Caco-2 (cell line): ENCODE measurements around the gene PMF1. TPM values are rescaled to one million over a fixed set of nuclear protein-coding genes. Genes with fewer than 3 reads are reported as not detected.

Experiments
- BruUV-seq: library from RNA; stranded (reverse); fragments of 400-500 nt; replicated peaks from 2 replicates; lab custom pipeline; 2021; lab: Mats Ljungman, UMichigan
- CTCF ChIA-PET: fragments of 300-600 bp; sonication (Branson Sonifier 250); formaldehyde crosslinking; loops from one replicate; lab custom pipeline; 2022; ENCODE audit warnings: antibody characterized with exemption; lab: Charles Lee
- POLR2A ChIA-PET: fragments of 300-600 bp; sonication (Branson Sonifier 250); formaldehyde crosslinking; loops from one replicate; lab custom pipeline; 2022; ENCODE audit warnings: antibody characterized with exemption; lab: Charles Lee
- DNase-seq, 2 experiments: peaks; one replicate each; pipeline versions ENCODE4 v3.0.0 to v3.0.0-alpha.2; 2020 to 2022
- H3K27me3 ChIP-seq: replicated peaks from 2 replicates; pipeline ENCODE4 v1.6.0; 2011; ENCODE audit warnings: low read length; ENCODE audit not compliant: control insufficient read depth, insufficient read depth
- H3K36me3 ChIP-seq: 2 replicates; pipeline ENCODE4 v1.5.1; 2011; ENCODE audit warnings: low read length; ENCODE audit not compliant: control insufficient read depth, insufficient read depth
- H3K4me1 ChIP-seq: fragments of 250-450 bp; sonication (Bioruptor Pico); 2 replicates; pipeline ENCODE4 v1.5.1; 2020; ENCODE audit warnings: mild to moderate bottlenecking
- H3K4me3 ChIP-seq: 2 replicates; pipeline ENCODE4 v1.5.1; 2011; ENCODE audit warnings: low read depth, mild to moderate bottlenecking, control low read depth, low read length
- H3K9me3 ChIP-seq: fragments of 250-450 bp; sonication (Bioruptor Pico); 2 replicates; pipeline ENCODE4 v1.5.1; 2020; ENCODE audit warnings: mild to moderate bottlenecking, moderate library complexity
- H3K27ac Mint-ChIP-seq: one replicate; pipeline ENCODE4 v1.8.0; 2022; ENCODE audit warnings: mixed read lengths; ENCODE audit not compliant: unreplicated experiment
- H3K27me3 Mint-ChIP-seq: one replicate; pipeline ENCODE4 v1.8.0; 2022; ENCODE audit warnings: mixed read lengths; ENCODE audit not compliant: insufficient read depth, unreplicated experiment
- H3K36me3 Mint-ChIP-seq: one replicate; pipeline ENCODE4 v1.8.0; 2022; ENCODE audit warnings: mild to moderate bottlenecking, mixed read lengths; ENCODE audit not compliant: insufficient read depth, unreplicated experiment
- H3K4me1 Mint-ChIP-seq: one replicate; pipeline ENCODE4 v1.8.0; 2022; ENCODE audit warnings: low read depth, mixed read lengths; ENCODE audit not compliant: unreplicated experiment
- H3K4me3 Mint-ChIP-seq: one replicate; pipeline ENCODE4 v1.8.0; 2022; ENCODE audit warnings: mild to moderate bottlenecking, moderate library complexity, mixed read lengths; ENCODE audit not compliant: unreplicated experiment
- H3K9me3 Mint-ChIP-seq: one replicate; pipeline ENCODE4 v1.8.0; 2022; ENCODE audit warnings: mixed read lengths; ENCODE audit not compliant: unreplicated experiment
- CTCF ChIP-seq, 2 experiments: fragments of 200-600 bp in 1 of 2; IDR thresholded peaks; 1 replicate in 1 of 2; 2 replicates in 1 of 2; pipeline versions ENCODE4 v1.5.1 to v1.8.0; 2011 to 2022; ENCODE audit warnings: antibody characterized with exemption in 1 of 2, control low read depth in 1 of 2, inconsistent platforms in 1 of 2, low read depth in 1 of 2, low read length in 1 of 2, mild to moderate bottlenecking in 1 of 2, moderate library complexity in 1 of 2; ENCODE audit not compliant: insufficient read depth in 1 of 2, severe bottlenecking in 1 of 2, unreplicated experiment in 1 of 2
- intact Hi-C: fragments of 100-400 bp; cut with micrococcal nuclease; formaldehyde crosslinking; loops from one replicate; pipeline ENCODE4 v1.10.0; 2022; ENCODE audit not compliant: unreplicated experiment
- total RNA-seq: library from RNA; stranded (reverse); gene quantifications from 2 replicates; pipeline ENCODE4 v1.2.3, GENCODE V29; 2022

PMF1 gene
- total RNA-seq, 1 experiment from 2014 or later: 90.2 TPM

- Histone ChIP-seq H3K27me3 (no peaks in the 10 kb centered on the region), H3K4me3 (no peak overlapping the region), H3K36me3 (peaks cover 1% of the 10 kb centered on the region; the same call in 1 of the 2 replicates), H3K4me1 (peaks cover 9% of the 10 kb centered on the region), H3K9me3 (no peaks in the 10 kb centered on the region)
- CTCF ChIA-PET: interaction anchor here (1.2 kb wide), 1 partner anchor 93 kb away, joined by 3 read pairs; no protein-coding TSS in a partner anchor
- no peak overlapping the region for H3K27ac Mint-ChIP-seq
- no peaks in the 10 kb centered on the region for H3K9me3 Mint-ChIP-seq
- H3K27me3 Mint-ChIP-seq: no peaks in the 10 kb centered on the region
- POLR2A ChIA-PET: no interaction called here
- TF ChIP-seq CTCF (IDR thresholded peaks at IDR 0.05; ENCODE audit: insufficient read depth in 1 of 2, low read depth in 1 of 2, low read length in 1 of 2, severe bottlenecking in 1 of 2, unreplicated experiment in 1 of 2): no peak
- no peak overlapping the region for H3K4me3 Mint-ChIP-seq
- DNase-seq: no peak
- no TSS peak for BruUV-seq
- H3K36me3 Mint-ChIP-seq: peaks cover 50% of the 10 kb centered on the region
- intact Hi-C loops: no loop called here
- H3K4me1 Mint-ChIP-seq: peaks cover 6% of the 10 kb centered on the region
Measured at GRCh38 chr1:156238248-156238647, 25.4 kb downstream of the PMF1 start.

- no peak for TF ChIP-seq CTCF (IDR thresholded peaks at IDR 0.05; ENCODE audit: insufficient read depth in 1 of 2, low read depth in 1 of 2, low read length in 1 of 2, severe bottlenecking in 1 of 2, unreplicated experiment in 1 of 2)
- H3K4me3 Mint-ChIP-seq: no peak overlapping the region
- Histone ChIP-seq H3K27me3 (no peaks in the 10 kb centered on the region), H3K36me3 (peaks cover 1% of the 10 kb centered on the region; the same call in 1 of the 2 replicates), H3K4me1 (no peaks in the 10 kb centered on the region), H3K4me3 (no peak overlapping the region), H3K9me3 (no peaks in the 10 kb centered on the region)
- no peaks in the 10 kb centered on the region for H3K27me3 Mint-ChIP-seq
- ChIA-PET CTCF (no interaction called here), POLR2A (no interaction called here)
- H3K36me3 Mint-ChIP-seq: peaks cover 67% of the 10 kb centered on the region
- H3K9me3 Mint-ChIP-seq: no peaks in the 10 kb centered on the region
- no TSS peak for BruUV-seq
- no peak overlapping the region for H3K27ac Mint-ChIP-seq
- DNase-seq: no peak
- no peaks in the 10 kb centered on the region for H3K4me1 Mint-ChIP-seq
- intact Hi-C loops: no loop called here
Measured at GRCh38 chr1:156241311-156241811, 28.6 kb downstream of the PMF1 start.

- Histone ChIP-seq H3K4me3 (no peak within 1 kb of the TSS), H3K4me1 (no peaks in the 10 kb centered on the region), H3K36me3 (peaks cover 1% of the 10 kb centered on the region; the same call in 1 of the 2 replicates), H3K27me3 (no peaks in the 10 kb centered on the region), H3K9me3 (no peaks in the 10 kb centered on the region)
- Mint-ChIP-seq H3K4me3 (no peak within 1 kb of the TSS), H3K27me3 (no peaks in the 10 kb centered on the region), H3K36me3 (peaks cover 70% of the 10 kb centered on the region), H3K4me1 (no peaks in the 10 kb centered on the region), H3K9me3 (no peaks in the 10 kb centered on the region), H3K27ac (peak within 1 kb of the TSS; percentile 20)
- TF ChIP-seq CTCF (IDR thresholded peaks at IDR 0.05; ENCODE audit: insufficient read depth in 1 of 2, low read depth in 1 of 2, low read length in 1 of 2, severe bottlenecking in 1 of 2, unreplicated experiment in 1 of 2): no peak
- ChIA-PET CTCF (interaction anchor here (1.1 kb wide), 1 partner anchor 100 kb away, joined by 3 read pairs; no protein-coding TSS in a partner anchor), POLR2A (no interaction called here)
- DNase-seq: no peak
- no TSS peak for BruUV-seq
- intact Hi-C loops: no loop called here
Measured at GRCh38 chr1:156241926-156242325, 29.1 kb downstream of the PMF1 start, which contains the start of gene BGLAP. Gene BGLAP (plus strand): TSS chr1:156242184. CDS start chr1:156242232, 48 bp downstream.
